ENCODE results near the gene ZNF236. TPM values are rescaled to one million over a fixed set of nuclear protein-coding genes. Genes with fewer than 3 reads are reported as not detected.
"Not testable (repeated sequence)": the region's sequence is repeated elsewhere in the genome, so short reads cannot be mapped to it uniquely, and the experiment has no call there.

Gene ZNF236
- total RNA-seq, 1 donor from 2014 or later, result 32.5 TPM

DNA sequence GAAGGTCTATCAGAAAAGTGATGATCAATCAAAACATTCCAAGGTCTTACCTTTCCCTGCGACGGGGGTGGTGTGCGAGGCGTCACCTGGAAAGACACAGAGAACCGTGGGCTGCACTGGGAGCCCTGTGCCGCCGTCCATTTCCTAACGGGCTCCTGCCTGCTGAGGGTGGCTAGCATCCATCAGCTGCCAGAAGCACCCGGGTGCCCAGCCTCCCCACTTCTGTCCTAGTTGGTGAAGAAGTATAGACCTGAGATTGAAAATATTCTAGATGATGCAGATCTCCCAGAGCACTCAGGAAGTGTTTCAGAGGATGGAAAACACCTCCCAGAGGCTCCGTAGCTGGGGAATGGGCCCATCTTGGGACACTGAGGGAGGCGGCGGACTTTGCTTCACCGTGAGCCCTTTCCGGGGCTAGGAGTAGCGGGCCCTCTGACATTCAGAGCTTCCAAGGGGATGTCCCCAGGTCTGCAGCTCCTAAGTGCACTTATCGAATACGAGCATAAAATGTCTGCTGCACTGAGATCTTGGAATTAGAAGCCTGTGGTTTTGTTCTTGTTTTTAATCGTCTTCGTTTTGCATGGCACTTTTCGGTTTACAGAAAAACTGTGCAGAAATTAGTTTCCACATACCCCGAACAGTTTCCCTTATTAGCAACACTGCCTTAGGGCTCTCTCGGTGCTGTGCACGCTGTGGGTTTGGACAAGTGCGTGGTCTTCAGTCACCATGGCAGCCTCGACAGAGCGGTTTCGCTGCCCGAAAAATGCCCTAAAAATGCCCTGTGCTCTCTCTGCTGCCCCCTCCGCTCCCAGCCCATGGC, 166.7 kb downstream of the ZNF236 start:
- TF ChIP-seq, protein P1, sequence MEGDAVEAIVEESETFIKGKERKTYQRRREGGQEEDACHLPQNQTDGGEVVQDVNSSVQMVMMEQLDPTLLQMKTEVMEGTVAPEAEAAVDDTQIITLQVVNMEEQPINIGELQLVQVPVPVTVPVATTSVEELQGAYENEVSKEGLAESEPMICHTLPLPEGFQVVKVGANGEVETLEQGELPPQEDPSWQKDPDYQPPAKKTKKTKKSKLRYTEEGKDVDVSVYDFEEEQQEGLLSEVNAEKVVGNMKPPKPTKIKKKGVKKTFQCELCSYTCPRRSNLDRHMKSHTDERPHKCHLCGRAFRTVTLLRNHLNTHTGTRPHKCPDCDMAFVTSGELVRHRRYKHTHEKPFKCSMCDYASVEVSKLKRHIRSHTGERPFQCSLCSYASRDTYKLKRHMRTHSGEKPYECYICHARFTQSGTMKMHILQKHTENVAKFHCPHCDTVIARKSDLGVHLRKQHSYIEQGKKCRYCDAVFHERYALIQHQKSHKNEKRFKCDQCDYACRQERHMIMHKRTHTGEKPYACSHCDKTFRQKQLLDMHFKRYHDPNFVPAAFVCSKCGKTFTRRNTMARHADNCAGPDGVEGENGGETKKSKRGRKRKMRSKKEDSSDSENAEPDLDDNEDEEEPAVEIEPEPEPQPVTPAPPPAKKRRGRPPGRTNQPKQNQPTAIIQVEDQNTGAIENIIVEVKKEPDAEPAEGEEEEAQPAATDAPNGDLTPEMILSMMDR (IDR thresholded peaks at IDR 0.05; ENCODE audit: unreplicated experiment), result no peak
- H3K27ac Mint-ChIP-seq, result no peak overlapping the region
- H3K4me3 Mint-ChIP-seq, result no peak overlapping the region
- H3K9me3 Mint-ChIP-seq, result no peaks in the 10 kb centered on the region
- H3K36me3 Mint-ChIP-seq, result no peaks in the 10 kb centered on the region
- DNase-seq (ENCODE audit: low spot score in 2 of 2, unreplicated experiment in 2 of 2), result peak in 1 of 2 experiments; percentile 25
- peaks cover 7% of the 10 kb centered on the region for H3K4me1 Mint-ChIP-seq
- H3K27me3 Mint-ChIP-seq (ENCODE audit: low read depth), result no peaks in the 10 kb centered on the region

DNA sequence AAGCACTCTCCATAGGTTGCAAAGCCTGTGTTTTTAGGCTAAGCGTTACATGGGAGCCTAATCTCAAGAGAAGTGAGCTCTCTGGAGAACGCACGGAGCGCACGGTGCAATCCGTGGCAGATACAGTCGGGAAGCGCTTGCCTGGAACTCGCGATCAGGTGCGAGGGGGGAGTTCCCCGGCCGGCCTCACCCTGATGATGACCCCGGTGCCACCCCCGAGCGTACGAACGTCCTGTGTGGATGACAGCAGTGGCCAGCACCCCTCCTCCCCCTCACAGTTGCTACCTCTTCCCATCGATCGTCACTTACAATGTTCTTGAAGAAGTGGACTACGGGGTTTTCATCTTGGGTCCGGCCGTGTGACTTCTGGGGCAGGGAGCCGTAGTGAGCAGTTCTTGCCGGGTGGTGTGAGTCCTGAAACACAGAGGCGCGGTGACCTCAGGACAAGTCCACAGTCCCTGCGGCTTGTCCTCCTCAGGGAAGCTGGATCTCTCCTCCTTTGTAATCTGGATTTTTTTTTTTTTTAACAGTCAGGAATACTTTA, 167.4 kb downstream of the ZNF236 start:
- H3K36me3 Mint-ChIP-seq, result no peaks in the 10 kb centered on the region
- TF ChIP-seq, protein P1 (IDR thresholded peaks at IDR 0.05; ENCODE audit: unreplicated experiment), result no peak
- peaks cover 7% of the 10 kb centered on the region for H3K4me1 Mint-ChIP-seq
- no peaks in the 10 kb centered on the region for H3K9me3 Mint-ChIP-seq
- peak in 1 of 2 experiments; percentile 16 for DNase-seq (ENCODE audit: low spot score in 2 of 2, unreplicated experiment in 2 of 2)
- H3K4me3 Mint-ChIP-seq, result no peak overlapping the region
- H3K27me3 Mint-ChIP-seq (ENCODE audit: low read depth), result no peaks in the 10 kb centered on the region
- H3K27ac Mint-ChIP-seq, result no peak overlapping the region

DNA sequence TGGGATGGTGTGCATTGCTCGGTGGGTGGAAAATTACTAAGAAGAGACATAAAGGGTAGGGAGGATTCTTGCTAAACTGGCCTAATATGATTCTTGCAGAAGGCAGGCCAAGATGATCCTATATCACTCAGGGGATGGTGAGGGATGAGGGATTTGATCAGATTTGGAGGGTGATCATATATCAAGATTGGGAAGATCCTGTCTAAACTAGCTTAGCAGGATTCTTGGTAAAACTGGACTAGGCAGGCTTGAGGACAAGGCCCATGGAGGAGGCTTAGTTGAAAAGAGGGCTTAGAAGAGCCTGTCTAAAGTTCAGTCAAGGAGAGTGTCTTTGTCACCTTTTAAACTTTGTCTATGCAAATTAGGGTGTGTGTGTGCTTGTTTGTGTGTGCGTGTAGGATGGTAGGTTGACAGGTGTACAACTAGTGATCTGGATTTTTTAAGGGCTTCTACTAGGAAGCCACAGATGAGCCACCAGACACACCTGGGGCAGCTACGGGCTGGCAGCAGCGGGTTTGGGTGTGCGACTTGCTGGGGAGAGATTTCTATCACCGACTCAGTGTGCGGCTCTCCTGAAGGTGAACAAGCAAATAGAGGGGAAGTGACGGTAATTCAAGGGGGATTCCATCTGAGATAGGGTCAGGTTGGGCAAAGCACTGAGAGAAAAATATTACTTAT, 168.1 kb downstream of the ZNF236 start:
- not testable (repeated sequence) for H3K4me1 Mint-ChIP-seq; H3K9me3 Mint-ChIP-seq; DNase-seq (ENCODE audit: low spot score in 2 of 2, unreplicated experiment in 2 of 2); H3K27me3 Mint-ChIP-seq (ENCODE audit: low read depth); H3K27ac Mint-ChIP-seq; H3K36me3 Mint-ChIP-seq; H3K4me3 Mint-ChIP-seq

DNA sequence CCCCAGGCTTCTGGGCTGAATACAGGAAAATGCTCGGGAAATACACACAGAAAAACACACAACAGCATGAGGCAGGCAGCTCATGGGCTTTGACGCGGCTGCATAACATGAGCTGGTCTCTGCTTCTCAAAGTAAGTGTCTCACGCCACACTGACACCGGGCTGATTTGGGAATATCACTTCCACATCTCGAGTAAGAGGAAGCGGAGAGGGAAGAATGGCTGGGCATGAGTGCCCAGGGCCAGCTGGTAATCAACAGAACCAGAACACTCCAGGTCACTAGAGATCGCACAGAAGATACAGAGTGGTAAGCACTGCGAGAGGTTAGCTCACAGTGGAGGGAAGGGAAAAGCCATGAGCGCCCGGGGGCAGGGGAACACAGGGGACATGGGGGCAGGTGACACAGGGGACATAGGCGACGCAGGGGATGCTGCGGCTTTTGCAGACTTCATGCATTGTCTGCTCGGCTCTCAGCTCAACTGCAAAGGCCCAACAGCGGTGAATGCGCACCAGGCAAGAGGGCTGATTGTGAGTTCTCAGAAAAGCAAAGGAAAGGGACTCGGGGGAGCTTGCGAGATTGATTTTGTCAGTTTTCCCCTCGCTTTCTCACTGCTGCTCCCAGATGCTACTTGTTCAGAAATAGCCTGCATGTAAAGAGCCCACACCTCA, 168.8 kb downstream of the ZNF236 start:
- Mint-ChIP-seq H3K4me3 (no peak overlapping the region), H3K9me3 (no peaks in the 10 kb centered on the region), H3K27me3 (ENCODE audit: low read depth) (peaks cover 4% of the 10 kb centered on the region), H3K4me1 (peaks cover 11% of the 10 kb centered on the region), H3K36me3 (no peaks in the 10 kb centered on the region), H3K27ac (no peak overlapping the region)
- TF ChIP-seq, protein P1 (IDR thresholded peaks at IDR 0.05; ENCODE audit: unreplicated experiment), result no peak
- no peak for DNase-seq (ENCODE audit: low spot score in 2 of 2, unreplicated experiment in 2 of 2)

DNA sequence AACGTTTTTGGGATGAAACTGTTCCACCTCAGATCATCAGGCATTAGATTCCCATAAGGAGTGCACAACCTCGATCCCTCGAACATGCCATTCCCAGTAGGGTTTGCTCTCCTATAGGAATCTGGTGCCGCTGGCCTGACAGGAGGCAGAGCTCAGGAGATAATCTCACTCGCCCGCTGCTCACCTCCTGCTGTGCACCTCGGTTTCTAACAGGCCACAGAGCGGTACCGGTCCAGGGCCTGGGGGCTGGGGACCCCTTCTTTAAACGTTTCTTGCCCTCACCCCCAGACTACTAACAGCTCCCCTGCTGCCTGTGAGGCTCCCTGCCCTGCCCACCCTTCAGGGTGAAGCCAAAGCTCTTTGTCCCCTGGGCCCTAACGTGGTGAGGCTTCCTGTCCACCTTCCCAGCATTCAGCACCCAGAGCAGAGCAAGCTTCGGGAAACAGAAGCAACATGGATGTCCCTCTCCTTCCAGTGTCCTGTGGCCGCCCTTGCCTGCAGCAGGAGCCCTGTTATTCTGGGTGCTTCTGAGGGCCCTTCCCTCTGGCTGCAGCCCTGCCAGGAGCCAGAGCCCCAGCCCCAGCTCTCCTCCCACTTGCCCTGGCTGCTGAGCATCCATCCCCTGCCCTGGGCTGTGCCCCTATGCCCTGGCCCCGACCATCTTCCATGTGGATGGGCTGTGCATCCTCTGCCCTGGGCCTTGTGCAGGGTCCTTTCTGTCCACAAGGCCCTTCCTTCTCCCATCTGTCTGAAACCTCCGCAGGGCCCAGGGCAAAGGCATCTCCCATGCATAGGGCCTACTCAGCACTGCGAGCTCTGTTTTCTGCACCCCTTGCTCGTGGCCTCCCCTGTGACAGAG, 170.1 kb downstream of the ZNF236 start:
- H3K27ac Mint-ChIP-seq, result no peak overlapping the region

More for the DNA sequence above, 170.1 kb downstream of the ZNF236 start:
- TF ChIP-seq, protein P1 (IDR thresholded peaks at IDR 0.05; ENCODE audit: unreplicated experiment), result no peak
- Mint-ChIP-seq H3K27me3 (ENCODE audit: low read depth) (peaks cover 4% of the 10 kb centered on the region), H3K9me3 (no peaks in the 10 kb centered on the region), H3K4me1 (peaks cover 11% of the 10 kb centered on the region), H3K4me3 (no peak overlapping the region), H3K36me3 (no peaks in the 10 kb centered on the region)
- no peak for DNase-seq (ENCODE audit: low spot score in 2 of 2, unreplicated experiment in 2 of 2)

Measured in mesothelial cell of epicardium (in vitro differentiated cells).